ENCODE data around the gene KRT73. TPM values are rescaled to one million over a fixed set of nuclear protein-coding genes. Genes with fewer than 3 reads are reported as not detected.

The KRT73 gene
- total and polyA plus RNA-seq, 2 experiments from 2014 or later: not detected

DNA sequence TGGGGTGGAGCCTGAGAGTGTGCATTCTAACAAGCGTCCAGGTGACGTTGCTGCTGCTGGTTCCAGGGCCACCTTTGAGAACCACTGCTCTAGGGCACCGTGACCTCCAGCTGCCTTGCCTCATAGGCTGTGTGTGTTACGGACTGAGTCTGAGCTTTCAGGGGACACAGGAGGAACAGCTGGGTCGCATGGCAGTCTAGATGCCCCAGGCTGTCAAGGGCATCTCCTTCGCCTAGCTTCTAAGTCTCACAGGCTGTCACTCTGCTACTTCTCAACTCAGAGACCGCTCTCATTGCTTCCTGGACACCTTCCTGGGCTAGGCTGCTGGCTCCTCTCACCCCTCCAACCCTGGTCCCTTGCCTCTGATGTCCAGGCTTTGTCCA is 965 bp downstream of the KRT73 start:
- DNase-seq (ENCODE audit: low spot score) (no peak), ATAC-seq (no peak)
- Mint-ChIP-seq H3K4me1 (no peaks in the 10 kb centered on the region), H3K9me3 (no peaks in the 10 kb centered on the region), H3K27ac (no peak overlapping the region), H3K27me3 (ENCODE audit: insufficient read depth, low read depth, poor library complexity) (peaks cover 5% of the 10 kb centered on the region), H3K4me3 (no peak overlapping the region), H3K36me3 (ENCODE audit: low read depth) (no peaks in the 10 kb centered on the region)
- Histone ChIP-seq H4K20me1 (replicated peaks; ENCODE audit: insufficient read depth) (no peaks in the 10 kb centered on the region), H3K4me1 (ENCODE audit: insufficient read depth) (no peaks in the 10 kb centered on the region), H3K4me3 (no peak overlapping the region), H3K4me2 (no peak overlapping the region), H3F3A (replicated peaks; ENCODE audit: low read depth) (no peaks in the 10 kb centered on the region), H3K27me3 (ENCODE audit: insufficient read depth) (no peaks in the 10 kb centered on the region), H3K9me2 (ENCODE audit: insufficient read depth) (no peaks in the 10 kb centered on the region), H3K27ac (ENCODE audit: low read depth) (no peak overlapping the region), H3K79me2 (replicated peaks; ENCODE audit: insufficient read depth) (no peaks in the 10 kb centered on the region), H3K36me3 (ENCODE audit: insufficient read depth) (no peaks in the 10 kb centered on the region), H2AFZ (no peak overlapping the region)
- TF ChIP-seq, protein P1, sequence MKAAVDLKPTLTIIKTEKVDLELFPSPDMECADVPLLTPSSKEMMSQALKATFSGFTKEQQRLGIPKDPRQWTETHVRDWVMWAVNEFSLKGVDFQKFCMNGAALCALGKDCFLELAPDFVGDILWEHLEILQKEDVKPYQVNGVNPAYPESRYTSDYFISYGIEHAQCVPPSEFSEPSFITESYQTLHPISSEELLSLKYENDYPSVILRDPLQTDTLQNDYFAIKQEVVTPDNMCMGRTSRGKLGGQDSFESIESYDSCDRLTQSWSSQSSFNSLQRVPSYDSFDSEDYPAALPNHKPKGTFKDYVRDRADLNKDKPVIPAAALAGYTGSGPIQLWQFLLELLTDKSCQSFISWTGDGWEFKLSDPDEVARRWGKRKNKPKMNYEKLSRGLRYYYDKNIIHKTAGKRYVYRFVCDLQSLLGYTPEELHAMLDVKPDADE (IDR thresholded peaks at IDR 0.05): no peak
- TF ChIP-seq, protein P2, sequence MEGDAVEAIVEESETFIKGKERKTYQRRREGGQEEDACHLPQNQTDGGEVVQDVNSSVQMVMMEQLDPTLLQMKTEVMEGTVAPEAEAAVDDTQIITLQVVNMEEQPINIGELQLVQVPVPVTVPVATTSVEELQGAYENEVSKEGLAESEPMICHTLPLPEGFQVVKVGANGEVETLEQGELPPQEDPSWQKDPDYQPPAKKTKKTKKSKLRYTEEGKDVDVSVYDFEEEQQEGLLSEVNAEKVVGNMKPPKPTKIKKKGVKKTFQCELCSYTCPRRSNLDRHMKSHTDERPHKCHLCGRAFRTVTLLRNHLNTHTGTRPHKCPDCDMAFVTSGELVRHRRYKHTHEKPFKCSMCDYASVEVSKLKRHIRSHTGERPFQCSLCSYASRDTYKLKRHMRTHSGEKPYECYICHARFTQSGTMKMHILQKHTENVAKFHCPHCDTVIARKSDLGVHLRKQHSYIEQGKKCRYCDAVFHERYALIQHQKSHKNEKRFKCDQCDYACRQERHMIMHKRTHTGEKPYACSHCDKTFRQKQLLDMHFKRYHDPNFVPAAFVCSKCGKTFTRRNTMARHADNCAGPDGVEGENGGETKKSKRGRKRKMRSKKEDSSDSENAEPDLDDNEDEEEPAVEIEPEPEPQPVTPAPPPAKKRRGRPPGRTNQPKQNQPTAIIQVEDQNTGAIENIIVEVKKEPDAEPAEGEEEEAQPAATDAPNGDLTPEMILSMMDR (conservative IDR thresholded peaks at IDR 0.05; ENCODE audit: low read depth in 2 of 2): no peak
- no peak for TF ChIP-seq CREB1 (CRISPR knock-in tag; IDR thresholded peaks at IDR 0.05; ENCODE audit: low read depth)
- no peak for TF ChIP-seq ZNF114 (CRISPR knock-in tag; IDR thresholded peaks at IDR 0.05)
- no peak for TF ChIP-seq EZH2phosphoT487 (IDR thresholded peaks at IDR 0.05; ENCODE audit: unreplicated experiment)
- TF ChIP-seq ZNF331 (CRISPR knock-in tag; IDR thresholded peaks at IDR 0.05; ENCODE audit: low read depth): no peak
- no peak for TF ChIP-seq NANOG (IDR thresholded peaks at IDR 0.05; ENCODE audit: borderline replicate concordance)
- TF ChIP-seq STAT1 (IDR thresholded peaks at IDR 0.05; ENCODE audit: unreplicated experiment): no peak
- TF ChIP-seq, protein P3, sequence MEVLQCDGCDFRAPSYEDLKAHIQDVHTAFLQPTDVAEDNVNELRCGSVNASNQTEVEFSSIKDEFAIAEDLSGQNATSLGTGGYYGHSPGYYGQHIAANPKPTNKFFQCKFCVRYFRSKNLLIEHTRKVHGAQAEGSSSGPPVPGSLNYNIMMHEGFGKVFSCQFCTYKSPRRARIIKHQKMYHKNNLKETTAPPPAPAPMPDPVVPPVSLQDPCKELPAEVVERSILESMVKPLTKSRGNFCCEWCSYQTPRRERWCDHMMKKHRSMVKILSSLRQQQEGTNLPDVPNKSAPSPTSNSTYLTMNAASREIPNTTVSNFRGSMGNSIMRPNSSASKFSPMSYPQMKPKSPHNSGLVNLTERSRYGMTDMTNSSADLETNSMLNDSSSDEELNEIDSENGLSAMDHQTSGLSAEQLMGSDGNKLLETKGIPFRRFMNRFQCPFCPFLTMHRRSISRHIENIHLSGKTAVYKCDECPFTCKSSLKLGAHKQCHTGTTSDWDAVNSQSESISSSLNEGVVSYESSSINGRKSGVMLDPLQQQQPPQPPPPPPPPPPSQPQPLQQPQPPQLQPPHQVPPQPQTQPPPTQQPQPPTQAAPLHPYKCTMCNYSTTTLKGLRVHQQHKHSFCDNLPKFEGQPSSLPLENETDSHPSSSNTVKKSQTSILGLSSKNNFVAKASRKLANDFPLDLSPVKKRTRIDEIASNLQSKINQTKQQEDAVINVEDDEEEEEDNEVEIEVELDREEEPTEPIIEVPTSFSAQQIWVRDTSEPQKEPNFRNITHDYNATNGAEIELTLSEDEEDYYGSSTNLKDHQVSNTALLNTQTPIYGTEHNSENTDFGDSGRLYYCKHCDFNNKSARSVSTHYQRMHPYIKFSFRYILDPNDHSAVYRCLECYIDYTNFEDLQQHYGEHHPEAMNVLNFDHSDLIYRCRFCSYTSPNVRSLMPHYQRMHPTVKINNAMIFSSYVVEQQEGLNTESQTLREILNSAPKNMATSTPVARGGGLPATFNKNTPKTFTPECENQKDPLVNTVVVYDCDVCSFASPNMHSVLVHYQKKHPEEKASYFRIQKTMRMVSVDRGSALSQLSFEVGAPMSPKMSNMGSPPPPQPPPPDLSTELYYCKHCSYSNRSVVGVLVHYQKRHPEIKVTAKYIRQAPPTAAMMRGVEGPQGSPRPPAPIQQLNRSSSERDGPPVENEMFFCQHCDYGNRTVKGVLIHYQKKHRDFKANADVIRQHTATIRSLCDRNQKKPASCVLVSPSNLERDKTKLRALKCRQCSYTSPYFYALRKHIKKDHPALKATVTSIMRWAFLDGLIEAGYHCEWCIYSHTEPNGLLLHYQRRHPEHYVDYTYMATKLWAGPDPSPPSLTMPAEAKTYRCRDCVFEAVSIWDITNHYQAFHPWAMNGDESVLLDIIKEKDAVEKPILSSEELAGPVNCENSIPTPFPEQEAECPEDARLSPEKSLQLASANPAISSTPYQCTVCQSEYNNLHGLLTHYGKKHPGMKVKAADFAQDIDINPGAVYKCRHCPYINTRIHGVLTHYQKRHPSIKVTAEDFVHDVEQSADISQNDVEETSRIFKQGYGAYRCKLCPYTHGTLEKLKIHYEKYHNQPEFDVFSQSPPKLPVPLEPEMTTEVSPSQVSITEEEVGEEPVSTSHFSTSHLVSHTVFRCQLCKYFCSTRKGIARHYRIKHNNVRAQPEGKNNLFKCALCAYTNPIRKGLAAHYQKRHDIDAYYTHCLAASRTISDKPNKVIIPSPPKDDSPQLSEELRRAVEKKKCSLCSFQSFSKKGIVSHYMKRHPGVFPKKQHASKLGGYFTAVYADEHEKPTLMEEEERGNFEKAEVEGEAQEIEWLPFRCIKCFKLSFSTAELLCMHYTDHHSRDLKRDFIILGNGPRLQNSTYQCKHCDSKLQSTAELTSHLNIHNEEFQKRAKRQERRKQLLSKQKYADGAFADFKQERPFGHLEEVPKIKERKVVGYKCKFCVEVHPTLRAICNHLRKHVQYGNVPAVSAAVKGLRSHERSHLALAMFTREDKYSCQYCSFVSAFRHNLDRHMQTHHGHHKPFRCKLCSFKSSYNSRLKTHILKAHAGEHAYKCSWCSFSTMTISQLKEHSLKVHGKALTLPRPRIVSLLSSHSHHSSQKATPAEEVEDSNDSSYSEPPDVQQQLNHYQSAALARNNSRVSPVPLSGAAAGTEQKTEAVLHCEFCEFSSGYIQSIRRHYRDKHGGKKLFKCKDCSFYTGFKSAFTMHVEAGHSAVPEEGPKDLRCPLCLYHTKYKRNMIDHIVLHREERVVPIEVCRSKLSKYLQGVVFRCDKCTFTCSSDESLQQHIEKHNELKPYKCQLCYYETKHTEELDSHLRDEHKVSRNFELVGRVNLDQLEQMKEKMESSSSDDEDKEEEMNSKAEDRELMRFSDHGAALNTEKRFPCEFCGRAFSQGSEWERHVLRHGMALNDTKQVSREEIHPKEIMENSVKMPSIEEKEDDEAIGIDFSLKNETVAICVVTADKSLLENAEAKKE (CRISPR knock-in tag; IDR thresholded peaks at IDR 0.05): no peak

Measured in GM23338 (cell line).